Mesenteric fat pad (tissue), 1 donor: ENCODE measurements around the gene CYB5R2. TPM values are rescaled to one million over a fixed set of nuclear protein-coding genes. Genes with fewer than 3 reads are reported as not detected.
"Not testable (repeated sequence)": the region's sequence is repeated elsewhere in the genome, so short reads cannot be mapped to it uniquely, and the experiment has no call there.

Experiments
- DNase-seq: peaks from one replicate; pipeline ENCODE4 v3.0.0-alpha.2; 2020; ENCODE audit warnings: low spot score
- total RNA-seq: library from RNA; stranded (reverse); fragmentation: NEBNext Ultra II Directional; extraction: Animal tissue kit (Norgen Biotek cat#: 25700); gene quantifications from one replicate; pipeline ENCODE4 v1.2.1, GENCODE V29; 2021
- donor health status: DM: yes; HTN: yes; CAD: no.

CYB5R2 gene
- total RNA-seq, 1 donor from 2014 or later = 4.2 TPM

DNA sequence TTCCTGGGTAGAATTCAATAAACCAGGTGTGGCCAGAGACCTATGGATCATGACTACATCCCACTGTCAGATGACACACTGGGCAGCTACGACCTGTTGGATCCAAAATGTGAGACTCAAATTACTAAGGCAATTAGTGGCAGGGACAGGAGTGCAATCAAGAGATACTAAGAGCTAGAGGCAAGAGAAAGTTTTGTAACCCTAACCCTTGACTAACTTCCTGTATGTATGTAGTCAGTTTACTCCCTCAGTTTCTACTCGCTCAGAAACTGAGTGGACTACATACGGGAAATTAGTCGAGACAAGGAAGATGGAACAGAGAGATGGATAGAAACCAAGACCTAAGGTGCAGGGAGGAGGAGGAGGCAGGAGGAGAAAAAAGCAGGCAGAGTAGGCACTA, 2.7 kb downstream of the CYB5R2 start:
- no peak for DNase-seq

- DNase-seq = no peak
These were observed 4.4 kb downstream of the CYB5R2 start for GRCh38 chr11:7668911-7669310.

- DNase-seq = no peak
These were observed 4.8 kb downstream of the CYB5R2 start for GRCh38 chr11:7668464-7668863.

GRCh38 chr11:7667460-7667859, 5.8 kb downstream of the CYB5R2 start:
- no peak for DNase-seq

DNA sequence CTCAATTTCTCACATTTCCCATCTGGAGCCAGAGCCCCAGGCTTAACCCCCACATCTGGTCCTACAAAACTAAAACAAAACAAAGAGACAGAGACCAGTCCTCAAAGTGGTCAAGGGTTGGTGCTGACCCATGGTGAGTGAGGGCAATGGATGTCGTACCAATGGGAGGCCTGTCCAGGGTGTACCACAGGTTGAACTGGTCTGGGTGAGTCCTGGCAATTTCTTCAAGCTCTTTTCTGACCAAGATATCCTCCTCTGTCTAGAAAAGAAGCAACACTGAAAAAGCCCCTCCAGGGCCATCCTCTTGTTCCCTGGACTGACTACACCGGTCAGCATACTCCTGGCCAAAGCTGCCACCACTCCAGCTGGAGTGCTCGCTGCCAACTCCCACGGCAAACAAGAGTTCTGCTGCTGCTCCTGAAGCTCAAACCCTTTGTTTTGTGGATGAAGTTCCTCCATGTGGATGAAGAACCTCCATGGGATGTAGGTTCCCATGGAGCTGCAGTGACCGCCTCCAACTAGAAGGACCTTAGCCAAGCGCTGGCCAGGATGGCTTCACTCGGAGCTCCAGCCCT, 6.9 kb downstream of the CYB5R2 start:
- no peak for DNase-seq

- no peak for DNase-seq
These were observed 7.6 kb downstream of the CYB5R2 start for GRCh38 chr11:7665473-7666291.

DNA sequence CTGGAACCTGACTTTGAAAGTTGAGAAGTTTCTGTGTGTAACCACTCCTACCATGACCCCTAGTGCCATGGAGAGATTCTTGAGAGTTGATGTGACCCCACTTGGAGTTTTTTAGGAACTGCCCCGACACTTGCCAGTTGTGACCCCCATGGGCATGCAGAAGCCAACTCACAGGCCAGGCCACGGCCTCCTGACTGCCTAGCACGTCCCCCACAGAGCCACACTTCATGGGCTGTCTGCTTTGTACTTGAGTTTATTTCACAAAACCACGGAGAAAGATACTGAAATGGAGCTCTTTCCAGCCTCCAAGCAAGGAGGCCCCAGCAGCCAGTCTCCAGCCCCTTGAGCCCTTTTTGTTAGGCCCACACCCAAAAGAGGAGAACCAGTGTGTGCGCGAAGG, 8.4 kb downstream of the CYB5R2 start:
- DNase-seq = no peak

- DNase-seq = not testable (repeated sequence)
These were observed 9.8 kb downstream of the CYB5R2 start for GRCh38 chr11:7663531-7663930.

DNA sequence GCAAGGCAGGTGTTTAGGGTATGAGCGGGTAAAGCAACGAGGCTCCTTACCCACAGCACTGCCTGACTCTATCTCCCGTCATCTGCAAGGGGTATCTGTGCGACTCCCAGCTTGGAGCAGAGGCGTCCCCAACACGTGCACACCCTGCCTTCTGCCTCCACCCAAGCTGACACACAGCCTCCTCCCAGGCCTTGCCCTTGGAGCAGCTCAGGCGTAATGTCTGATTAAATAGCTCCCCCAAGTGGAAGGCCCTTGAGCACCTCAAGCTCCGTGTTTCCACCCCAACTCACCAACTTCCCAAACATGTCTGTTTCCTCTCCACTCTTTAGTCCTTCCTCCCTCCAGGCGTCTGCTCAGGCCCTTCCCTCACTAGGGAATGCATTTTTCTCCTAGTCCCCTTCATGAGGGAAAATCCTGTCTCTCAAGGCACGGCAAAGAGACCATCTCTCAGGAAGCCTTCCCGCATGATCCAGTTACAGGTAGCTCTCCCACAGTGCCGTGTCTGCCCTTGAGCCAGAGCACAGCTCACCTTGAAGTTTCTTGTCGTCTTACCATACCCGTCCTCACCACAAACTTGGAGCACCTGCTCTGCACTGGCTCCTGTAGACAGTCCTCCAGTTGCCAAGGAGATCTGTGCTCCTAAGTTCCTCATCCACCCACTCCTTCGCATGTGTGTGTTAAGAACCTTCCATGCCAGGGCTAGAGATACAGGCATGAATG, 15.8 kb downstream of the CYB5R2 start:
- DNase-seq = no peak

DNA sequence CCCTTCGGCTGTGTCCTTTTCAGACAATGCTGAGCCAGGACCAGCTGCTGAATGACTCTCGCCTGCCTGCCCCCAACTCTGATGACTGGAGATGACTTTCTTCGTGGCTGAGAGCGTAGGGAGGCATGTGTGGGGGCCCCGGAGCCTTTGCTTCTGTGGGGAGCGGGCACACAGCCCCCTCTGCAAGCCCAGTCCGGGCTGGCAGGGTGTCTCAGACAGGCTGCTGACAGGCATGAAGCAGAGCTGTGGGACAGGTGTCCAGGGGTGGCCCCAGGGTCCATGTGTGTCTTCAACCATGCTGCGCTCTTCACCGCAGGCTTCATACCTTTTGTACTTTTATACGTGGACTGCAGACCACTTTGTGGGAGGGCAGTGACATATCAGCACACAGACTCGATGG, 16.6 kb downstream of the CYB5R2 start:
- DNase-seq = no peak

DNA sequence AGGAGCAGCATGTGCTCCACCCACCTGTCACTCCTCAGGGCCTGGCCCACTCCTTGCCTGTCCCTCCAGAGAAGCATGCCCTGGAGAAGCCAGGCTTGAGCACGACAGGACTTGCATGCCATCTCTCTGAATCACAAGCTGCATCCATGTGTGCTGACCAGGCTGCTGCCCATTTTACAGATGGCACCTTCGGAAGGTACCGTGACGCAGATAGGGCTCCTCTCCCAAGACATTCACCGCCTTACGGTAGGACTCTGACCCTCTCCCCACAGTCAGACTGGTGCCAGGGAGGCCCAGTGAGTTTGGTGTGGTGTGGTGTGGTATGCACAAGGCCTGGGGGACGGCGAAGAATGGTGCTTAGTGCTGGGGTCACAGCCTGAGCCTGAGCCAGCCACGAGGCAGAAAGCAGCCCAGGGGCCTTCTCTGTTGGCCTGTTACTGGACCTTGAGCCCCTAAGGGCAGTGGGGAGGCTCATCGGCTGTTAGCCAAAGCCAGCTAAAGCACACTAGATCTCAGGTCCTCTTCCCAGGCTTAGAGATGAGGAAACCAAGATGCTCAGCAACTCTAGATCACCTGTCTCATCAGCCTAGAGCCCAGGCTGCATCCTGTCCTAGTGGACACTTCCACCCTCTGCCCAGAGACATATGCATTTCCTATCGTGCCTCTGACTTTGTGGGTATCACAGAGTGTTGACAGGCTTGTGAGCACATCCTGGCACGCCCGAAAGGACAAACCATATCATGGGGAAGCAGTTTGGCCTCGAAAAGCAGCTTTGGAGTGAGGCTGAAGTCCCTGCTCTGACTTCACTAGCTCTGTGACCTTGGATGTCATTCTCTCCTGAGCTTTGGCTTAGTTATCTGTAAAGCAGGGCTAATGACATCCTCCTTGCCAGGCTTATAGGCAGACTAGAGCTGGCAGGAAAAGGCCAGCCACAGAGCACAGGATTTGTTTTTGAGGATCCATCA, 17.8 kb downstream of the CYB5R2 start:
- DNase-seq = no peak

DNA sequence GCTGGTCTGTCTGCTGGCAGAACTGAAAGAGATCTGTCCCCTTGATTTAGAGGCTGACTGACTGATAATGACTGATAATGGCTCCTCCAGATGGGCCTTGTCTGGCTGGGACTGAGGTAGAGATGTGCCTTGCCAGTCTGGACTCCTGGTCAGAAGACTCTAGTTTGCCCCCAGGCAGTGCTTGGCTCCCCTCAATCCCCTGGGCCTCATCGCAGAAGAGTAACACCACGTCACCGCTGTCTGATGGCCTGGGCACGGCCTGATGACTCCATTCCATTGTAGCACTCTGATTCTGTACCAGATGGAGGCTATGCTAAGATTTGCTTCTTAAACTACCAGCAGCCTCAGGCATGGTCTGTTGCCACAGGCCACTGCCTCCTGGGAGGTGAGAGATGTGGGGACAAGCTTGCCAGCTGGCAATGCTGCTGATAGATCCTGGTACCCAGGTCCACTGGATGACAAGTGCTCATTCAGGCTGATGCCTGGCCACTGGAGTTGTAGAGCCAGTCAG, 19.1 kb downstream of the CYB5R2 start:
- no peak for DNase-seq

- DNase-seq = no peak
These were observed 21.6 kb downstream of the CYB5R2 start for GRCh38 chr11:7651700-7652099.

DNA sequence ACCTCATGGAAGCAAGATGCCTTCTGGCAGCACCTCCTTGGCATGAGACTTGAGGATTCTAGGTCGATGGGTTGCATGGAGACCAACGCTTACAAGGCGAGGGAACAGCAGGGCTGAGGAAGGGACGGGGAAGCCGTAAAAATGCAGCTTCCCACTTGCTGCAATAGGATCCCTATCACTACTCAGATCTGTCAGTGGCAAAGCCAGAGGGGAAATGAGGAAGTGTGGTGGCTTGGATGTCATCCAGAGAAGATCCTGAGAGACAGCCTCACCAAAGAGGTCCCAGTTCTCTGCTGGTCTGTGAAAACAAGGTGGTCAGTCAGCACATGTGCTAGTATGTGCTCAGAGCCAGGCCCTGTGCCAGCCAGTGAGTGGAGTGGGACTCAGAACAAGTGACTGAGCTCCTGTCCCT, 22.2 kb downstream of the CYB5R2 start:
- no peak for DNase-seq

DNA sequence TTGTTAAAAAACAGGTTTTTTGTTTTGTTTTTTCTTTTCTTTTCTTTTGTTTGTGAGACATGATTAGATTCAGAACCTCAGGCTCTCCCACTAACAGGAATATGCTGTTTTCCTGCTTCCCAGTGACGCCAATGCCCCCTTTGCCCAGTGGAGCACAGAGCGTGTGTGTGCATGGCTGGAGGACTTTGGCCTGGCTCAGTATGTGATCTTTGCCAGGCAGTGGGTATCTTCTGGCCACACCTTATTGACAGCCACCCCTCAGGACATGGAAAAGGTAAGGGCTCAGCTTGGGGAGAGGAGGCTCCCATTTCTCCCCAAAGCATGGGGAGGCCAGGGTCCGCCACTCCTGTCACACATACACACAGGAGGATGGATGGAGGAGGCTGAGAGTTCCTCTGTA, 25.0 kb downstream of the CYB5R2 start:
- DNase-seq = no peak

- DNase-seq = no peak
These were observed 26.4 kb downstream of the CYB5R2 start for GRCh38 chr11:7646866-7647265.

- no peak for DNase-seq
These were observed 28.1 kb downstream of the CYB5R2 start for GRCh38 chr11:7645206-7645605.

- no peak for DNase-seq
These were observed 30.0 kb downstream of the CYB5R2 start for GRCh38 chr11:7643314-7643713.

GRCh38 chr11:7642747-7643146, 30.6 kb downstream of the CYB5R2 start:
- DNase-seq = no peak

GRCh38 chr11:7640816-7641215, 32.5 kb downstream of the CYB5R2 start:
- DNase-seq = no peak

DNA sequence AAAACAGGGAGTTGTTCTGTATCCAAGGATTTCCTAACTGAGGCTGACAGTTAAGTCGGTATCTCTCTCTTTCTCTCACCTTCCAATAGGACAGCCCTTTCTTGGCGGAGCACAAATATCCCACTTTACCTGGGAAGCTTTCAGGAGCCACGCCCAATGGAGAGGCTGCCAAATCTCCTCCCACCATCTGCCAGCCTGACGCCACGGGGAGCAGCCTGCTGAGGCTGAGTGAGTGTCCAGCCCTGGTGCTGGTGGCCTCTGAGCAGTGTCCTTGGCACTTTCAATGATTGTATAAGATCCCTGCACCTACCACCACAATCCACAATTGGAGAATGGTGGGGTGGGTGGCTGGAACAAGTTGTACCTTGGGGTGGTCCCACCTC, 33.7 kb downstream of the CYB5R2 start:
- no peak for DNase-seq
